Neural cell (in vitro differentiated cells): ENCODE measurements around the gene AKT3.

Experiments used
- CTCF ChIP-seq: fragments of 450-650 bp; IDR thresholded peaks from 2 replicates; pipeline ENCODE4 v1.5.1; 2014; ENCODE audit warnings: antibody characterized with exemption, mild to moderate bottlenecking, moderate library complexity; ENCODE audit not compliant: poor library complexity, severe bottlenecking
- EP300 ChIP-seq: fragments of 450-650 bp; conservative IDR thresholded peaks from 2 replicates; pipeline ENCODE4 v1.6.1; 2014; ENCODE audit warnings: antibody characterized with exemption, mild to moderate bottlenecking, moderate library complexity; ENCODE audit not compliant: poor library complexity, severe bottlenecking
- EZH2 ChIP-seq: fragments of 200-600, 300-800 bp; shearing (Covaris generic), sonication (generic); IDR thresholded peaks from 2 replicates; pipeline ENCODE4 v1.6.1; 2014; ENCODE audit warnings: antibody characterized with exemption, low read length, borderline replicate concordance, mild to moderate bottlenecking; ENCODE audit not compliant: insufficient read depth, poor library complexity, severe bottlenecking
- MXI1 ChIP-seq: fragments of 450-650 bp; conservative IDR thresholded peaks from 2 replicates; pipeline ENCODE4 v1.6.1; 2014; ENCODE audit warnings: antibody characterized with exemption, mild to moderate bottlenecking; ENCODE audit not compliant: poor library complexity, severe bottlenecking
- REST ChIP-seq: IDR thresholded peaks from 2 replicates; pipeline ENCODE4 v1.6.1; 2012; ENCODE audit warnings: borderline replicate concordance

DNA sequence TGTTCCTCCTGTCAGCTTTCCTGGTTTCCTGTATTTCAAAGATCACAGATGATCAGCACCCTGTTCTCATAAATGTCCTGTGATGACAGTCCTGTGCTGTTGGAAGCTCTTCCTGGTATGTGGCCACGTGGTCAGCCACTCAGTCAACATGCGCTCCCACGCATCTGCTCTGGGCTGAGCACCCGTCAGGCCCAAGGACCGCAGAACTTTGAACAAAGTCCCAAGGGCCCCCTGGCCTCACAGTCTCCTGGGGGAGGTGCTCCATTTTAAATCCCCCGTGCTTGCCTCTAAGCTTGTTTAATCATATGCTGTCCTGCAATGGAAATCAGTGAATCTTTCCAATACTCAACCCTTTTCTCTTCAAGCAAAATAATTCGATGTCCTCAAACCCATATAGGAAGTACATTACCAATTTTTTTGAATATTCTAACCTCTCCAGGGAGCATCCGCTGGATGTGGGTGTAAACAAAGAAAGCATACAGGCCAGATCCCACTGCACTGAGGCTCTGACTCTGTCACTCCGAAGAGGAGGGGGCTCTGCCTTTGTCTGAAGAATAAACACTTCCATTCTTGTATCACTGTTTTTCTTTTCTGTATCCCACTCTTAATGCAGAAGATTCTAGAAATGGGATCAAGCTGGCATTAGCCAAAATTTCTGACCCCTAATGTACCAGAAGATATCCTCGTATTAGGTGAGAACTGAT, 343.9 kb downstream of the AKT3 start:
- TF ChIP-seq EP300 (no peak), CTCF (no peak), MXI1 (no peak), REST (no peak), EZH2 (no peak)
